HepG2 (cell line): Measurements from ENCODE around the gene CTSA. TPM values are rescaled to one million over a fixed set of nuclear protein-coding genes. Genes with fewer than 3 reads are reported as not detected.

ENCODE experiments used
- CREB3 ChIP-seq: sonication (generic); formaldehyde crosslinking; IDR thresholded peaks from 2 replicates; pipeline ENCODE4 v1.5.0; 2020; ENCODE audit warnings: missing genetic modification reagents
- GRHL1 ChIP-seq: sonication (generic); formaldehyde crosslinking; conservative IDR thresholded peaks from 2 replicates; pipeline ENCODE4 v1.8.0; 2022; ENCODE audit warnings: missing genetic modification reagents
- HMG20A ChIP-seq: IDR thresholded peaks from 2 replicates; pipeline ENCODE4 v1.6.1; 2016; ENCODE audit warnings: borderline replicate concordance
- NPAS2 ChIP-seq: sonication (generic); formaldehyde crosslinking; IDR thresholded peaks from 2 replicates; pipeline ENCODE4 v1.8.0; 2022; ENCODE audit warnings: mild to moderate bottlenecking, missing genetic modification reagents, borderline replicate concordance
- NR2F1 ChIP-seq, 2 experiments: fragments of 450-650 bp in 1 of 2; formaldehyde crosslinking in 1 of 2; IDR thresholded peaks; 2 replicates each; pipeline versions ENCODE4 v1.5.0 to v1.6.1; 2016 to 2020; ENCODE audit warnings: mild to moderate bottlenecking in 1 of 2, missing compliant biosample characterization in 1 of 2, missing genetic modification reagents in 1 of 2, moderate library complexity in 1 of 2
- RFXANK ChIP-seq: IDR thresholded peaks from 2 replicates; pipeline ENCODE4 v1.6.1; 2016
- SP4 ChIP-seq: sonication (generic); formaldehyde crosslinking; IDR thresholded peaks from 2 replicates; pipeline ENCODE4 v1.8.1; 2023; ENCODE audit warnings: mild to moderate bottlenecking, missing genetic modification reagents
- ZBTB2 ChIP-seq: sonication (generic); formaldehyde crosslinking; IDR thresholded peaks from 2 replicates; pipeline ENCODE4 v1.8.0; 2022; ENCODE audit warnings: low read depth, missing genetic modification reagents
- ZNF18 ChIP-seq: sonication (generic); formaldehyde crosslinking; IDR thresholded peaks from 2 replicates; pipeline ENCODE4 v1.8.0; 2022; ENCODE audit warnings: mild to moderate bottlenecking, missing genetic modification reagents; ENCODE audit not compliant: insufficient replicate concordance
- ZNF225 ChIP-seq: sonication (generic); formaldehyde crosslinking; IDR thresholded peaks from 2 replicates; pipeline ENCODE4 v1.4.0; 2020; ENCODE audit warnings: mild to moderate bottlenecking, missing genetic modification reagents
- ZNF263 ChIP-seq: sonication (generic); formaldehyde crosslinking; IDR thresholded peaks from 2 replicates; pipeline ENCODE4 v1.4.0; 2020; ENCODE audit warnings: missing genetic modification reagents
- ZNF629 ChIP-seq: sonication (generic); formaldehyde crosslinking; conservative IDR thresholded peaks from 2 replicates; pipeline ENCODE4 v1.5.0; 2020; ENCODE audit warnings: missing genetic modification reagents
- ZNF646 ChIP-seq: sonication (generic); formaldehyde crosslinking; IDR thresholded peaks from 2 replicates; pipeline ENCODE4 v1.9.0; 2021; ENCODE audit warnings: mild to moderate bottlenecking, missing genetic modification reagents
- ZSCAN20 ChIP-seq: sonication (generic); formaldehyde crosslinking; IDR thresholded peaks from 2 replicates; pipeline ENCODE4 v1.4.0; 2020; ENCODE audit warnings: missing genetic modification reagents, mild to moderate bottlenecking, borderline replicate concordance
- polyA plus RNA-seq, 8 experiments: library from polyadenylated mRNA; depleted of rRNA in 3 of 8; stranded (reverse) in 7 of 8; unstranded in 1 of 8; fragments of >200 nt; fragmentation: Illumina TruSeq in 4 of 8; extraction: Trizol in 4 of 8; gene quantifications; 2 replicates each; pipeline versions ENCODE4 v1.2.1 to v1.2.3, GENCODE V29; 2011 to 2016; ENCODE audit warnings: low read depth in 4 of 8, missing spikeins in 1 of 8, mixed read lengths in 1 of 8; ENCODE audit not compliant: insufficient read depth in 1 of 8
- total RNA-seq, 5 experiments: library from RNA; depleted of rRNA; stranded (reverse); fragments of >200 nt; fragmentation: Illumina TruSeq; extraction: Trizol; gene quantifications; 2 replicates each; pipeline ENCODE4 v1.2.3, GENCODE V29; 2016; ENCODE audit warnings: low read depth in 1 of 5

CTSA gene
- total and polyA plus RNA-seq, 2 of the 13 experiments (the other 11 are each of a cell fraction or from before 2014, with no cell fraction given) = 202 to 231 TPM

GRCh38 chr20:45890077-45890984 lies 804 bp upstream of the CTSA start (continued):
- TF ChIP-seq ZNF646 (CRISPR knock-in tag) (no peak; the same call in 1 of the 2 replicates), ZNF263 (CRISPR knock-in tag) (peak; percentile 55), SP4 (CRISPR knock-in tag) (peak; percentile 74), ZNF18 (CRISPR knock-in tag) (no peak), ZSCAN20 (CRISPR knock-in tag) (peak; percentile 62; the same call in 1 of the 2 replicates), GRHL1 (CRISPR knock-in tag) (no peak), RFXANK (CRISPR knock-in tag) (peak; percentile 88; the same call in 1 of the 2 replicates), CREB3 (no peak), ZNF629 (CRISPR knock-in tag) (0 out of 2 replicates have a peak, but pooled peaks have one; percentile 16), ZBTB2 (no peak), NPAS2 (CRISPR knock-in tag) (no peak), HMG20A (CRISPR knock-in tag) (peak; percentile 16; the same call in 1 of the 2 replicates), NR2F1 (CRISPR knock-in tag; IDR thresholded peaks at IDR 0.05) (no peak), ZNF225 (CRISPR knock-in tag) (no peak)
